Coronary artery (tissue), 2 donors: ENCODE results near the gene JCAD.
A peak's percentile ranks its signal among the peaks of the same experiment; 100 is the strongest.

ENCODE experiments used
- DNase-seq: peaks from one replicate; pipeline ENCODE4 v3.0.0-alpha.2; 2017; ENCODE audit warnings: low spot score
- H3K27ac ChIP-seq, 2 donors: fragments of 200-600 bp; sonication (generic); one replicate each; pipeline ENCODE4 v1.5.1; 2016 to 2019
- H3K4me3 ChIP-seq: fragments of 200-600 bp; sonication (generic); 2 replicates; pipeline ENCODE4 v1.5.1; 2016; ENCODE audit warnings: mild to moderate bottlenecking, moderate library complexity
- TF ChIP-seq, protein P1 (sequence below): fragments of 200-600 bp; sonication (generic); IDR thresholded peaks from one replicate; pipeline ENCODE4 v1.5.1; 2019; ENCODE audit warnings: antibody characterized with exemption

JCAD gene

DNA sequence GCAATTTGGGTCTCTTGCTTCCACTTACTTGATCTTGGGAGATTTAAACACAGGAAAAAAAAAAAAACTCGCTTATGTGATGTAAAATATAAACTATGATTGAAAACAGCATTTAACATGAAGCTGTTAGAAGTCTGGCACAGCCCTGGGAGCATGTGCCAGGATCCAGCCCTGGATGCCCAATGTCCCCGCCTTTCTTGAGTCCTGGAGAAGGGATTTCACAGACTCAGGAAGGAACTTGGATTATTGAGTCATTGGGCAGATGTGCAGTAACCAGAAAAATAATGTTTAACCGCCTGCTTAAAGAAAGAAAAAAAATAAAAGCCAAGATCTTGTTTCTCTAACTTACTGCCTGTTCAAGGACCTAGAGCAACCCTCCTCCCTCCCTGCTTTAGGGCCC lies 3.7 kb upstream of the JCAD start:
- TF ChIP-seq, protein P1, sequence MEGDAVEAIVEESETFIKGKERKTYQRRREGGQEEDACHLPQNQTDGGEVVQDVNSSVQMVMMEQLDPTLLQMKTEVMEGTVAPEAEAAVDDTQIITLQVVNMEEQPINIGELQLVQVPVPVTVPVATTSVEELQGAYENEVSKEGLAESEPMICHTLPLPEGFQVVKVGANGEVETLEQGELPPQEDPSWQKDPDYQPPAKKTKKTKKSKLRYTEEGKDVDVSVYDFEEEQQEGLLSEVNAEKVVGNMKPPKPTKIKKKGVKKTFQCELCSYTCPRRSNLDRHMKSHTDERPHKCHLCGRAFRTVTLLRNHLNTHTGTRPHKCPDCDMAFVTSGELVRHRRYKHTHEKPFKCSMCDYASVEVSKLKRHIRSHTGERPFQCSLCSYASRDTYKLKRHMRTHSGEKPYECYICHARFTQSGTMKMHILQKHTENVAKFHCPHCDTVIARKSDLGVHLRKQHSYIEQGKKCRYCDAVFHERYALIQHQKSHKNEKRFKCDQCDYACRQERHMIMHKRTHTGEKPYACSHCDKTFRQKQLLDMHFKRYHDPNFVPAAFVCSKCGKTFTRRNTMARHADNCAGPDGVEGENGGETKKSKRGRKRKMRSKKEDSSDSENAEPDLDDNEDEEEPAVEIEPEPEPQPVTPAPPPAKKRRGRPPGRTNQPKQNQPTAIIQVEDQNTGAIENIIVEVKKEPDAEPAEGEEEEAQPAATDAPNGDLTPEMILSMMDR: no peak
- DNase-seq: no peak

DNA sequence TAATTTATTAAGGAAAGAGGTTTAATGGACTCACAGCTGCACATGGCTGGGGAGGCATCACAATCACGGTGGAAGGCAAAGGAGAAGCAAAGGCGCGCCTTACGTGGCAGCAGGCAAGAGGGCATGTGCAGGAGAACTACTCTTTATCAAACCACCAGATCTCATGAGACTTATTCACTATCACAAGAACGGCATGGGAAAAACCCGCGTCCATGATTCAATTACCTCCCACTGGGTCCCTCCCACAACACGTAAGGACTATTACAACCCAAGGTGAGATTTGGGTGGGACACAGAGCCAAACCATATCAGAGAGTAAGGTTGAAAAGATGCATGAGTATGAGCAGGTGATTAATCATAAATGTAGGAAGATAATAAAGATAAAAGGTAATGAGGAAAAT lies 3.2 kb upstream of the JCAD start:
- H3K4me3 ChIP-seq: no peak overlapping the region
- H3K27ac ChIP-seq: peak overlapping the region in 1 of 2 donors; percentile 42
- DNase-seq: no peak
- TF ChIP-seq, protein P1: no peak

More for the DNA sequence above, 3.7 kb upstream of the JCAD start:
- Histone ChIP-seq H3K27ac (peak overlapping the region in 1 of 2 donors; percentile 42), H3K4me3 (no peak overlapping the region)

DNA sequence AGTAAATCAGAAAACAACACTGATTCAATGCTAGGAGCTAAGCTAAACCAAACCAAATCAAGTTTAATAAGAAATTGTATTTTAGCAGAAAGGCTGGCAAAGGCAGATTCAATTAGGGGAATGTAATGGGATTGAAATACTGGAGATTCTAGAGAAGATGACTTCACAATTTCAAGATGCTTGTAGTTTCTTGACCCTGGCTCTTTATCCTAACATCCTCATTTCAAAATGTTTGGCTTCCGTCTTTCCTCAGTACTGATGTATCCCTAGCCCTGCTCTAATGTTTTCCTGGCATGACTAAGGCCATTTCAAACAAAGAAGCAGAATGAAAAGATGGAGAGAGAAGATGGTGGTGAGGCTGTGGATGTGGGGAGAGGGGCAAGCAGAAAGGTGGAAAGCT lies 2.7 kb upstream of the JCAD start:
- no peak for DNase-seq
- TF ChIP-seq, protein P1: no peak
- no peak overlapping the region for H3K4me3 ChIP-seq
- H3K27ac ChIP-seq: peak overlapping the region in 1 of 2 donors; percentile 42

DNA sequence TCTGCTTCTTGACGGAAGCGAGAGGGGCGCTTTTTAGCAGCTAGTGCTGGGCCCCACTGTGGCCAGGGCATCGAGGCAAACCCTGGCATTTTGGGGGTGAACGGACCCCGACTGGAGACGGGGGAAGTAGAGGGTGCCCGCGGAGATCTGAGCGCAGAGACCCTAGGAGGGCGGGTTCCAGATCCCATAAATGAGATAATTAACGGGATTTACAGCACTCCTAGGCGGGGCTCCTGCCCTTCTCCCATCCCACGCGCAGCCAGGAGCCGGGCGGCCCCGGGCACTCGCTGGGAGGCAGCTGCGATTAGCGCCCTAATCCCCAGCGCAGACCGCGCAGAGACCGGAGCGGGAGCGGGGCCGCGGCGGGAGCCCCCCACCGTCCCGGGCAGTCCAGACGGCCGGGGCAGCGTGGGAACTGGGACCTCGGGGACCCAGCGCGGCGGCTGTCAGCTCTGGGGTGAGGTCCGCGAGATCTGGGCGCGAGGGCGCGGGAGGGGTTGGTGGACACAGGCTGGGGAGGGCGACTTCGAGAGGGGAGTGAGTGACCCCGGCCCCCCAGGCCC lies 735 bp downstream of the JCAD start:
- TF ChIP-seq, protein P1: no peak
- H3K27ac ChIP-seq: peak overlapping the region; percentile 89 to 91
- no peak for DNase-seq
- peak overlapping the region; percentile 87 for H3K4me3 ChIP-seq

DNA sequence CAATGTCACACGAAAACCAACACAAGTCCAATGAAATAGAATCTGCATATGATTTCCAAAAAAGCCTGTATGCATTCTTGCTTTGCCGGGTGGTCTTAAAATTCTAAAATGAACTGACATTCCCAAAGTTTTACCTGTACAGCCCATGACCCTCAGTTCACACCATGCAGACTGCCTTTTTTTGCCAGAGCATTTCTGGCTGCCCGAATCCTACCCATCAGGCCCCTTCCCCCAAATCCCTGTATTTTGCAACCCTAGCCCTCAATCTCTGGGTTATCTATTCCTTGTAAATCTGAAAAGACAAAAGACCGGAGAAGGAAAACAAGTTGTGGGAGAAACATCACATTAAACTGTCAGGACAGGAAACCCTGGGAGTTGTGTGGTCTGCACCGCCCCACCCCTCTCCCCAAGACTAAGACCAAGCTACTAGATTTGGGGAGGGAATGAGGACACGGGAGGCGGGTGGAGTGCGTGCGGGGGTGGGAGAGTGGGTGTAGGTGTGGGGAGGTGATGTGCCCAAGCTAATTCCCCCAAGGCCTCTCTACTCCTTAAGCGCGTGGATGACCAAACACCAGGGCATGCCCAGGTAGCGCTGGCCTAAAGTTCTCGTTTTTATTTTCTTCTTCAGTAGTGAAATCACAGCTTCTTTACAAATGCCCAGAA lies 1.4 kb downstream of the JCAD start:
- peak overlapping the region; percentile 89 to 91 for H3K27ac ChIP-seq
- H3K4me3 ChIP-seq: peak overlapping the region; percentile 87
- no peak for DNase-seq
- TF ChIP-seq, protein P1: no peak

DNA sequence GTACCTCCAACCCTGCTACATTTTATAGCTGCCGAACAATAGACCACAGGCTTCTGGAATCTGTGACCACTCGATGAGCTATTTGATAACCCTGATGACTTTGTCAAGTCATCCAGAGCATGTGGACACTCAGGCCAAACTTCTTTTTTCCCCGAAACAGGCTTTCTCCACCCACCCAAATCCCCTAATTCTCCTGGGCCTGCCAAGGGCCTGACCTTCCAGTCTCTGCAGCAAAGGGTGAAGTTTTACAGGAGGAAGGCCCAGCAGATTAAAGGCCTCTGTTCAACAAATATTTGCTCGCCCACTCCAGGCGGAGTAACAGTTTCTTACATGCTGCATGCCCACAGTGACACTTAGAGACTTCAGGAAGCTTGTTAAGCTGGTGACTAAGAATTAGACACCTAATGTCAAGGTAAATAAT lies 2.0 kb downstream of the JCAD start:
- peak overlapping the region; percentile 87 for H3K4me3 ChIP-seq

More for the DNA sequence above, 2.0 kb downstream of the JCAD start:
- H3K27ac ChIP-seq: peak overlapping the region; percentile 89 to 91
- DNase-seq: no peak
- TF ChIP-seq, protein P1: no peak
